HEK293 (cell line): ENCODE data around the gene CHRNA1.

Experiments
- CTCF ChIA-PET: fragments of 350-600 bp; formaldehyde crosslinking; extraction: SDS; loops from one replicate; lab custom pipeline; 2021; ENCODE audit warnings: antibody characterized with exemption; lab: Yijun Ruan, JAX
- POLR2A ChIA-PET: fragments of 300-600 bp; formaldehyde crosslinking; extraction: SDS; loops from one replicate; lab custom pipeline; 2020; ENCODE audit warnings: antibody characterized with exemption, inconsistent platforms; lab: Yijun Ruan, JAX
- H3K27ac ChIP-seq: fragments of 200-500 bp; sonication (Bioruptor generic); 2 replicates; pipeline ENCODE4 v1.5.1; 2014; ENCODE audit warnings: low read depth, low read length, control low read depth, inconsistent platforms; ENCODE audit errors: extremely low read depth
- H3K36me3 ChIP-seq, 2 experiments: fragments of 200-500 bp in 1 of 2; sonication (Bioruptor generic) in 1 of 2; 1 replicate in 1 of 2; 2 replicates in 1 of 2; pipeline ENCODE4 v1.5.1; 2014 to 2017; ENCODE audit warnings: inconsistent platforms in 2 of 2, low read length in 2 of 2; ENCODE audit not compliant: control insufficient read depth in 2 of 2, insufficient read depth in 1 of 2
- H3K4me1 ChIP-seq: fragments of 200-500 bp; sonication (Bioruptor generic); 2 replicates; pipeline ENCODE4 v1.5.1; 2014; ENCODE audit warnings: mild to moderate bottlenecking, low read length, inconsistent platforms; ENCODE audit not compliant: control insufficient read depth, insufficient read depth
- H3K4me3 ChIP-seq: 2 replicates; pipeline ENCODE4 v1.5.1; 2011; ENCODE audit warnings: low read depth, mild to moderate bottlenecking, control low read depth, low read length, moderate library complexity
- H3K9me3 ChIP-seq: fragments of 200-500 bp; sonication (Bioruptor generic); 2 replicates; pipeline ENCODE4 v1.5.1; 2014; ENCODE audit warnings: low read depth, low read length, inconsistent platforms; ENCODE audit not compliant: control insufficient read depth, insufficient read depth
- EGR2 ChIP-seq: fragments of 450-650 bp; formaldehyde crosslinking; IDR thresholded peaks from 2 replicates; pipeline ENCODE4 v1.5.1; 2016; ENCODE audit warnings: low read depth, missing biosample characterization, missing genetic modification characterization
- ELK4 ChIP-seq: IDR thresholded peaks from 2 replicates; pipeline ENCODE4 v1.6.1; 2011; ENCODE audit warnings: mild to moderate bottlenecking, low read depth, low read length, borderline replicate concordance
- GLI4 ChIP-seq: fragments of 450-650 bp; formaldehyde crosslinking; IDR thresholded peaks from 2 replicates; pipeline ENCODE4 v1.5.1; 2016; ENCODE audit warnings: missing biosample characterization, missing genetic modification characterization
- KLF7 ChIP-seq: fragments of 450-650 bp; formaldehyde crosslinking; IDR thresholded peaks from 2 replicates; pipeline ENCODE4 v1.5.1; 2016; ENCODE audit warnings: missing biosample characterization, missing genetic modification characterization, borderline replicate concordance
- MEIS1 ChIP-seq: sonication (generic); formaldehyde crosslinking; IDR thresholded peaks from 2 replicates; pipeline ENCODE4 v1.8.1; 2022; ENCODE audit warnings: missing genetic modification reagents, mild to moderate bottlenecking, borderline replicate concordance
- RBAK ChIP-seq: fragments of 450-650 bp; formaldehyde crosslinking; IDR thresholded peaks from 2 replicates; pipeline ENCODE4 v1.5.1; 2016; ENCODE audit warnings: missing biosample characterization, missing genetic modification characterization
- SCRT1 ChIP-seq: fragments of 450-650 bp; formaldehyde crosslinking; IDR thresholded peaks from 2 replicates; pipeline ENCODE4 v1.5.1; 2016; ENCODE audit warnings: missing biosample characterization, missing genetic modification characterization, borderline replicate concordance
- ZBTB6 ChIP-seq: fragments of 450-650 bp; formaldehyde crosslinking; IDR thresholded peaks from 2 replicates; pipeline ENCODE4 v1.5.1; 2017; ENCODE audit warnings: missing biosample characterization, missing genetic modification characterization
- ZFP37 ChIP-seq: fragments of 450-650 bp; formaldehyde crosslinking; IDR thresholded peaks from 2 replicates; pipeline ENCODE4 v1.5.1; 2016; ENCODE audit warnings: missing biosample characterization, missing genetic modification characterization
- ZNF112 ChIP-seq: fragments of 450-650 bp; formaldehyde crosslinking; IDR thresholded peaks from 2 replicates; pipeline ENCODE4 v1.5.0; 2017; ENCODE audit warnings: missing biosample characterization, missing genetic modification characterization
- ZNF146 ChIP-seq: fragments of 450-650 bp; formaldehyde crosslinking; IDR thresholded peaks from 2 replicates; pipeline ENCODE4 v1.5.1; 2016; ENCODE audit warnings: missing biosample characterization, missing genetic modification characterization
- ZNF202 ChIP-seq: fragments of 450-650 bp; formaldehyde crosslinking; IDR thresholded peaks from 2 replicates; pipeline ENCODE4 v1.5.1; 2016; ENCODE audit warnings: missing biosample characterization, missing genetic modification characterization, borderline replicate concordance
- ZNF529 ChIP-seq: fragments of 450-650 bp; formaldehyde crosslinking; IDR thresholded peaks from 2 replicates; pipeline ENCODE4 v1.5.1; 2017; ENCODE audit warnings: missing genetic modification characterization, missing biosample characterization; ENCODE audit not compliant: insufficient replicate concordance
- ZNF555 ChIP-seq: fragments of 450-650 bp; formaldehyde crosslinking; conservative IDR thresholded peaks from 2 replicates; pipeline ENCODE4 v1.5.1; 2017; ENCODE audit warnings: missing biosample characterization, mild to moderate bottlenecking, missing genetic modification characterization, inconsistent platforms
- ZNF639 ChIP-seq: fragments of 450-650 bp; formaldehyde crosslinking; IDR thresholded peaks from 2 replicates; pipeline ENCODE4 v1.5.1; 2016; ENCODE audit warnings: missing biosample characterization, missing genetic modification characterization
- ZNF704 ChIP-seq: fragments of 450-650 bp; formaldehyde crosslinking; IDR thresholded peaks from 2 replicates; pipeline ENCODE4 v1.5.1; 2016; ENCODE audit warnings: missing biosample characterization, missing genetic modification characterization
- ZNF830 ChIP-seq: fragments of 450-650 bp; IDR thresholded peaks from 2 replicates; pipeline ENCODE4 v1.5.0; 2018; ENCODE audit warnings: missing biosample characterization, missing genetic modification characterization, low read depth, mild to moderate bottlenecking, moderate library complexity
- TF ChIP-seq, protein P1 (sequence below): fragments of 450-650 bp; formaldehyde crosslinking; IDR thresholded peaks from 2 replicates; pipeline ENCODE4 v1.5.1; 2016; ENCODE audit warnings: missing biosample characterization, missing genetic modification characterization

Gene CHRNA1

DNA sequence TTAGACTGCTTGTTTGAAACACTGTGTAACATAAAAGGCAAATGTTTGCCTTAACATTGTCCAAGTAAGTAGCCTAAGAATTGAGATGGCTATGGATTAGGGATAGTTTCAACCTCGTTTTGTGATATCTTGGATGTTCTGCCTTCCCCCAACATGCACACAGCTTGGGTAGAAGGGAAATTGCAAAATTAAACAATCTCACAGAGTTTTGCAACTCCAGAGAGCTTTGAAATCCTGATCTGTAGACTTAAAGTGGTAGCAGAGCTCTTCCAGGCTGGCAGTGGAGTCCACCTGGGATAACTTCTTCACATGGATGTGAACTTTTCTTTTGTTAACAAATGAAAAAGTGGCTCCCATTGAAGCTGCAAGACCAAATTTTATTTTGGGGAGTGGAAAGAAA, 59.6 kb downstream of the CHRNA1 start (continued):
- no peak for TF ChIP-seq ZFP37 (tag by site-specific recombination)
- no peak for TF ChIP-seq EGR2 (tag by site-specific recombination)

DNA sequence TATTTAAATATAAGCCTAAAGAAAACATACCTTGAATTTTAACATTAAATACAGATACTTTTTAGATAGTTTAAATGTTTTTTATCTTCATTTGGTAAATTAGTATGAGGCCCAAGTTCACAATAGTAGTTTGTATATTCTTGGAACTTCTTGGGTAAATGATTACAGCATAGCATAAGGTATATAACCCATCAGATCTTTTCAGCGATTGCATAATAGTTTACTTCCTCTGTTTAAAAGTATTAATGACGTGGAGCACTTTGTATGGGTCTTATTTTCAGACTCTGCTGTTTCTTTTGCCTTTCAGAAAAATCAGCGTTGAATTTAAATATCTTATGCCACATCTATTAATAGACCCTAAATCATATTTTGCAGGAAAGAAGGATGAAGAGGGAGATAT, 60.2 kb downstream of the CHRNA1 start:
- POLR2A ChIA-PET = no interaction called here
- CTCF ChIA-PET = interaction anchor here (1.0 to 3.0 kb wide), 3 partner anchors 45 to 242 kb away, joined by 3 to 9 read pairs (median 4); no protein-coding TSS in a partner anchor
- Histone ChIP-seq H3K4me1 (no peaks in the 10 kb centered on the region), H3K9me3 (no peaks in the 10 kb centered on the region), H3K36me3 (no peaks in the 10 kb centered on the region), H3K4me3 (no peak overlapping the region), H3K27ac (no peak overlapping the region)
- TF ChIP-seq ZNF555 (tag by site-specific recombination) = no peak

GRCh38 chr2:174703430-174703829, 60.8 kb downstream of the CHRNA1 start:
- Histone ChIP-seq H3K36me3 (no peaks in the 10 kb centered on the region), H3K9me3 (no peaks in the 10 kb centered on the region), H3K4me1 (no peaks in the 10 kb centered on the region), H3K27ac (no peak overlapping the region), H3K4me3 (no peak overlapping the region)
- POLR2A ChIA-PET = no interaction called here
- CTCF ChIA-PET = interaction anchor here (1.0 to 3.0 kb wide), 2 partner anchors 45 to 241 kb away, joined by 4 to 9 read pairs; no protein-coding TSS in a partner anchor
- no peak for TF ChIP-seq RBAK
- TF ChIP-seq GLI4 (tag by site-specific recombination) = no peak
- TF ChIP-seq ZNF704 (tag by site-specific recombination) = no peak
- TF ChIP-seq ZNF112 (tag by site-specific recombination) = no peak
- no peak for TF ChIP-seq KLF7 (tag by site-specific recombination)
- no peak for TF ChIP-seq SCRT1 (tag by site-specific recombination)
- no peak for TF ChIP-seq MEIS1 (CRISPR knock-in tag)
- TF ChIP-seq, protein P1, sequence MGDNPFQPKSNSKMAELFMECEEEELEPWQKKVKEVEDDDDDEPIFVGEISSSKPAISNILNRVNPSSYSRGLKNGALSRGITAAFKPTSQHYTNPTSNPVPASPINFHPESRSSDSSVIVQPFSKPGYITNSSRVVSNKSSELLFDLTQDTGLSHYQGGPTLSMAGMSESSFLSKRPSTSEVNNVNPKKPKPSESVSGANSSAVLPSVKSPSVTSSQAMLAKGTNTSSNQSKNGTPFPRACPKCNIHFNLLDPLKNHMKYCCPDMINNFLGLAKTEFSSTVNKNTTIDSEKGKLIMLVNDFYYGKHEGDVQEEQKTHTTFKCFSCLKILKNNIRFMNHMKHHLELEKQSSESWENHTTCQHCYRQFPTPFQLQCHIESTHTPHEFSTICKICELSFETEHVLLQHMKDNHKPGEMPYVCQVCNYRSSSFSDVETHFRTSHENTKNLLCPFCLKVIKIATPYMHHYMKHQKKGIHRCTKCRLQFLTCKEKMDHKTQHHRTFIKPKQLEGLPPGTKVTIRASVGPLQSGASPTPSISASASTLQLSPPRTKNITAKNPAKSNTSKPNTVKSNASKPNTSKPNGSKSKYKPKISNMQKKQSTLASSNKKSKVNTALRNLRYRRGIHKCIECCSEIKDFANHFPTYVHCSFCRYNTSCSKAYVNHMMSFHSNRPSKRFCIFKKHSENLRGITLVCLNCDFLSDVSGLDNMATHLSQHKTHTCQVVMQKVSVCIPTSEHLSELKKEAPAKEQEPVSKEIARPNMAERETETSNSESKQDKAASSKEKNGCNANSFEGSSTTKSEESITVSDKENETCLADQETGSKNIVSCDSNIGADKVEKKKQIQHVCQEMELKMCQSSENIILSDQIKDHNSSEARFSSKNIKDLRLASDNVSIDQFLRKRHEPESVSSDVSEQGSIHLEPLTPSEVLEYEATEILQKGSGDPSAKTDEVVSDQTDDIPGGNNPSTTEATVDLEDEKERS = no peak
- TF ChIP-seq ZNF146 (tag by site-specific recombination) = no peak
- TF ChIP-seq ZNF639 (tag by site-specific recombination) = no peak
- no peak for TF ChIP-seq ELK4
- no peak for TF ChIP-seq ZNF202 (tag by site-specific recombination)
- no peak for TF ChIP-seq ZNF529 (tag by site-specific recombination)
- no peak for TF ChIP-seq ZNF830 (tag by site-specific recombination)
- no peak for TF ChIP-seq ZBTB6
